ENCODE data around the gene JMJD1C.

- TF ChIP-seq ZNF18 (tag by site-specific recombination; IDR thresholded peaks at IDR 0.05), result no peak
- TF ChIP-seq, protein P1, sequence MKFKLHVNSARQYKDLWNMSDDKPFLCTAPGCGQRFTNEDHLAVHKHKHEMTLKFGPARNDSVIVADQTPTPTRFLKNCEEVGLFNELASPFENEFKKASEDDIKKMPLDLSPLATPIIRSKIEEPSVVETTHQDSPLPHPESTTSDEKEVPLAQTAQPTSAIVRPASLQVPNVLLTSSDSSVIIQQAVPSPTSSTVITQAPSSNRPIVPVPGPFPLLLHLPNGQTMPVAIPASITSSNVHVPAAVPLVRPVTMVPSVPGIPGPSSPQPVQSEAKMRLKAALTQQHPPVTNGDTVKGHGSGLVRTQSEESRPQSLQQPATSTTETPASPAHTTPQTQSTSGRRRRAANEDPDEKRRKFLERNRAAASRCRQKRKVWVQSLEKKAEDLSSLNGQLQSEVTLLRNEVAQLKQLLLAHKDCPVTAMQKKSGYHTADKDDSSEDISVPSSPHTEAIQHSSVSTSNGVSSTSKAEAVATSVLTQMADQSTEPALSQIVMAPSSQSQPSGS (tag by site-specific recombination; IDR thresholded peaks at IDR 0.05; ENCODE audit: low read depth), result no peak
- no peak for TF ChIP-seq YY1 (tag by site-specific recombination; IDR thresholded peaks at IDR 0.05)
- TF ChIP-seq ZNF335 (tag by site-specific recombination; conservative IDR thresholded peaks at IDR 0.05), result no peak
- TF ChIP-seq, protein P2, sequence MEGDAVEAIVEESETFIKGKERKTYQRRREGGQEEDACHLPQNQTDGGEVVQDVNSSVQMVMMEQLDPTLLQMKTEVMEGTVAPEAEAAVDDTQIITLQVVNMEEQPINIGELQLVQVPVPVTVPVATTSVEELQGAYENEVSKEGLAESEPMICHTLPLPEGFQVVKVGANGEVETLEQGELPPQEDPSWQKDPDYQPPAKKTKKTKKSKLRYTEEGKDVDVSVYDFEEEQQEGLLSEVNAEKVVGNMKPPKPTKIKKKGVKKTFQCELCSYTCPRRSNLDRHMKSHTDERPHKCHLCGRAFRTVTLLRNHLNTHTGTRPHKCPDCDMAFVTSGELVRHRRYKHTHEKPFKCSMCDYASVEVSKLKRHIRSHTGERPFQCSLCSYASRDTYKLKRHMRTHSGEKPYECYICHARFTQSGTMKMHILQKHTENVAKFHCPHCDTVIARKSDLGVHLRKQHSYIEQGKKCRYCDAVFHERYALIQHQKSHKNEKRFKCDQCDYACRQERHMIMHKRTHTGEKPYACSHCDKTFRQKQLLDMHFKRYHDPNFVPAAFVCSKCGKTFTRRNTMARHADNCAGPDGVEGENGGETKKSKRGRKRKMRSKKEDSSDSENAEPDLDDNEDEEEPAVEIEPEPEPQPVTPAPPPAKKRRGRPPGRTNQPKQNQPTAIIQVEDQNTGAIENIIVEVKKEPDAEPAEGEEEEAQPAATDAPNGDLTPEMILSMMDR (tag by site-specific recombination; IDR thresholded peaks at IDR 0.05), result no peak
- TF ChIP-seq, protein P3, sequence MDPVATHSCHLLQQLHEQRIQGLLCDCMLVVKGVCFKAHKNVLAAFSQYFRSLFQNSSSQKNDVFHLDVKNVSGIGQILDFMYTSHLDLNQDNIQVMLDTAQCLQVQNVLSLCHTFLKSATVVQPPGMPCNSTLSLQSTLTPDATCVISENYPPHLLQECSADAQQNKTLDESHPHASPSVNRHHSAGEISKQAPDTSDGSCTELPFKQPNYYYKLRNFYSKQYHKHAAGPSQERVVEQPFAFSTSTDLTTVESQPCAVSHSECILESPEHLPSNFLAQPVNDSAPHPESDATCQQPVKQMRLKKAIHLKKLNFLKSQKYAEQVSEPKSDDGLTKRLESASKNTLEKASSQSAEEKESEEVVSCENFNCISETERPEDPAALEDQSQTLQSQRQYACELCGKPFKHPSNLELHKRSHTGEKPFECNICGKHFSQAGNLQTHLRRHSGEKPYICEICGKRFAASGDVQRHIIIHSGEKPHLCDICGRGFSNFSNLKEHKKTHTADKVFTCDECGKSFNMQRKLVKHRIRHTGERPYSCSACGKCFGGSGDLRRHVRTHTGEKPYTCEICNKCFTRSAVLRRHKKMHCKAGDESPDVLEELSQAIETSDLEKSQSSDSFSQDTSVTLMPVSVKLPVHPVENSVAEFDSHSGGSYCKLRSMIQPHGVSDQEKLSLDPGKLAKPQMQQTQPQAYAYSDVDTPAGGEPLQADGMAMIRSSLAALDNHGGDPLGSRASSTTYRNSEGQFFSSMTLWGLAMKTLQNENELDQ (tag by site-specific recombination; IDR thresholded peaks at IDR 0.05; ENCODE audit: low read depth), result no peak
- TF ChIP-seq KLF8 (tag by site-specific recombination; IDR thresholded peaks at IDR 0.05), result no peak
- TF ChIP-seq ZSCAN30 (tag by site-specific recombination; IDR thresholded peaks at IDR 0.05), result no peak
These were observed 311.0 kb downstream of the JMJD1C start for GRCh38 chr10:63154546-63155387.

All from HEK293 (cell line).